SU-DHL-6 (cell line): ENCODE data around the gene NRSN2.

Experiments
- EZH2phosphoT487 ChIP-seq: fragments of 200-600 bp; sonication (generic), shearing (Covaris generic); conservative IDR thresholded peaks from 2 replicates; pipeline ENCODE4 v1.6.1; 2018; ENCODE audit warnings: mild to moderate bottlenecking, antibody characterized with exemption, low read length, moderate library complexity, mixed read lengths
- TF ChIP-seq, protein P1 (sequence below): fragments of 200-600 bp; sonication (generic); IDR thresholded peaks from one replicate; pipeline ENCODE4 v1.5.1; 2017; ENCODE audit warnings: antibody characterized with exemption, mild to moderate bottlenecking, low read length, moderate library complexity; ENCODE audit not compliant: insufficient read depth, poor library complexity, severe bottlenecking

DNA sequence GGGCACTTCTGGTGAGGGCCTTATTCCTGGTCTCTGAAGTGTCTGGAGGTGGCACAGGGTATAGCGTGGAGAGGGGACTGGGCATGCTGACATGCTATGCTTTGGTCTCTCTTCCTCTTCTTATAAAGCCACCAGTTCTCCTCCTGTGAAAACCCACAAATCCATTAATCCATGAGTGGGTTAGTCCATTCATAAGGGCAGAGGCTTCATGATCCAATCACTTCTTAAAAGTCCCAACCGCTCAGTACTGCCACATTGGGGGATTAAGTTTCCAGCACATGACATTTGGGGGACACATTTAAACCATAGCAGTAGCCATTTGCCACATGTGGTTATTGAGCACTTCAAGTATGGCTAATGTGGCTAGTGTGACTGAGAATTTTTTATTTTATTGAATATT is 29.8 kb downstream of the NRSN2 start:
- TF ChIP-seq, protein P1, sequence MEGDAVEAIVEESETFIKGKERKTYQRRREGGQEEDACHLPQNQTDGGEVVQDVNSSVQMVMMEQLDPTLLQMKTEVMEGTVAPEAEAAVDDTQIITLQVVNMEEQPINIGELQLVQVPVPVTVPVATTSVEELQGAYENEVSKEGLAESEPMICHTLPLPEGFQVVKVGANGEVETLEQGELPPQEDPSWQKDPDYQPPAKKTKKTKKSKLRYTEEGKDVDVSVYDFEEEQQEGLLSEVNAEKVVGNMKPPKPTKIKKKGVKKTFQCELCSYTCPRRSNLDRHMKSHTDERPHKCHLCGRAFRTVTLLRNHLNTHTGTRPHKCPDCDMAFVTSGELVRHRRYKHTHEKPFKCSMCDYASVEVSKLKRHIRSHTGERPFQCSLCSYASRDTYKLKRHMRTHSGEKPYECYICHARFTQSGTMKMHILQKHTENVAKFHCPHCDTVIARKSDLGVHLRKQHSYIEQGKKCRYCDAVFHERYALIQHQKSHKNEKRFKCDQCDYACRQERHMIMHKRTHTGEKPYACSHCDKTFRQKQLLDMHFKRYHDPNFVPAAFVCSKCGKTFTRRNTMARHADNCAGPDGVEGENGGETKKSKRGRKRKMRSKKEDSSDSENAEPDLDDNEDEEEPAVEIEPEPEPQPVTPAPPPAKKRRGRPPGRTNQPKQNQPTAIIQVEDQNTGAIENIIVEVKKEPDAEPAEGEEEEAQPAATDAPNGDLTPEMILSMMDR: no peak
- no peak for TF ChIP-seq EZH2phosphoT487
